Endothelial cell of umbilical vein (primary cell): ENCODE results near the gene NYAP2. TPM values are rescaled to one million over a fixed set of nuclear protein-coding genes. Genes with fewer than 3 reads are reported as not detected.

ENCODE experiments used
- Bru-seq: library from RNA; stranded (reverse); fragments of 400-500 nt; gene quantifications from one replicate; lab custom pipeline; 2021; lab: Mats Ljungman, UMichigan
- BruChase-seq, 2 experiments: library from RNA; stranded (reverse); fragments of 400-500 nt; gene quantifications; one replicate each; lab custom pipeline; 2021; lab: Mats Ljungman, UMichigan
- BruUV-seq: library from RNA; stranded (reverse); fragments of 400-500 nt; replicated peaks from 2 replicates; lab custom pipeline; 2021; lab: Mats Ljungman, UMichigan
- CTCF ChIA-PET: fragments of 300-600, 350-600 bp; sonication (Branson Sonifier 250); formaldehyde crosslinking; loops from one replicate; lab custom pipeline; 2021; ENCODE audit warnings: antibody characterized with exemption, inconsistent platforms; lab: Charles Lee
- POLR2A ChIA-PET: fragments of 300-600, 350-600 bp; sonication (Branson Sonifier 250); formaldehyde crosslinking; loops from one replicate; lab custom pipeline; 2021; ENCODE audit warnings: antibody characterized with exemption, inconsistent platforms; lab: Charles Lee
- DNase-seq: peaks from one replicate; pipeline ENCODE4 v3.0.0-alpha.2; 2011; ENCODE audit warnings: low read depth, low spot score
- FAIRE-seq: peaks from 2 replicates; lab custom pipeline; 2011; peaks lifted over from hg19 to GRCh38; lab: Jason Lieb, UNC
- H2AFZ ChIP-seq: 2 replicates; pipeline ENCODE4 v1.6.0; 2012; ENCODE audit warnings: low read depth, low read length, control low read depth, inconsistent platforms
- H3K27ac ChIP-seq: 2 replicates; pipeline ENCODE4 v1.5.1; 2011; ENCODE audit warnings: low read depth, mild to moderate bottlenecking, control low read depth, low read length, moderate library complexity; ENCODE audit not compliant: insufficient read depth
- H3K27me3 ChIP-seq, 2 experiments: 2 replicates each; pipeline versions ENCODE4 v1.6.0 to v1.6.1; 2011; ENCODE audit warnings: low read length in 2 of 2, mixed read lengths in 1 of 2; ENCODE audit not compliant: control insufficient read depth in 2 of 2, insufficient read depth in 2 of 2
- H3K36me3 ChIP-seq, 2 experiments: 2 replicates in 1 of 2; 3 replicates in 1 of 2; pipeline ENCODE4 v1.5.1; 2011; ENCODE audit warnings: low read length in 2 of 2, mild to moderate bottlenecking in 1 of 2, moderate library complexity in 1 of 2; ENCODE audit not compliant: control insufficient read depth in 2 of 2, insufficient read depth in 2 of 2; ENCODE audit errors: extremely low read depth in 1 of 2
- H3K4me1 ChIP-seq: 3 replicates; pipeline ENCODE4 v1.5.1; 2011; ENCODE audit warnings: mild to moderate bottlenecking, low read length; ENCODE audit not compliant: control insufficient read depth, insufficient read depth; ENCODE audit errors: extremely low read depth
- H3K4me2 ChIP-seq: 2 replicates; pipeline ENCODE4 v1.6.1; 2011; ENCODE audit warnings: low read length, control low read depth, mixed read lengths; ENCODE audit not compliant: insufficient read depth
- H3K4me3 ChIP-seq, 3 experiments: fragments of 200-600 bp in 1 of 3; sonication (generic), shearing (Covaris generic) in 1 of 3; replicated peaks in 1 of 3; 2 replicates each; pipeline ENCODE4 v1.5.1; 2011 to 2016; ENCODE audit warnings: control low read depth in 3 of 3, low read length in 3 of 3, mild to moderate bottlenecking in 2 of 3, inconsistent platforms in 1 of 3, low read depth in 1 of 3, moderate library complexity in 1 of 3; ENCODE audit not compliant: insufficient read depth in 1 of 3
- H3K79me2 ChIP-seq: 2 replicates; pipeline ENCODE4 v1.6.0; 2012; ENCODE audit warnings: low read length, inconsistent platforms; ENCODE audit not compliant: control insufficient read depth, insufficient read depth
- H3K9ac ChIP-seq: replicated peaks from 2 replicates; pipeline ENCODE3; 2011; ENCODE audit warnings: low read length, control low read depth; ENCODE audit not compliant: insufficient read depth; ENCODE audit errors: extremely low read depth
- H3K9me1 ChIP-seq: replicated peaks from 3 replicates; pipeline ENCODE4 v1.6.0; 2011; ENCODE audit warnings: mild to moderate bottlenecking, low read length; ENCODE audit not compliant: control insufficient read depth, insufficient read depth; ENCODE audit errors: extremely low read depth
- H3K9me3 ChIP-seq: replicated peaks from 2 replicates; pipeline ENCODE4 v1.5.1; 2012; ENCODE audit warnings: low read length, inconsistent platforms; ENCODE audit not compliant: control insufficient read depth, insufficient read depth
- H4K20me1 ChIP-seq: replicated peaks from 2 replicates; pipeline ENCODE3; 2011; ENCODE audit warnings: mild to moderate bottlenecking, low read length; ENCODE audit not compliant: control insufficient read depth, insufficient read depth; ENCODE audit errors: extremely low read depth
- FOS ChIP-seq: IDR thresholded peaks from 2 replicates; pipeline ENCODE4 v1.6.1; 2011; ENCODE audit warnings: mild to moderate bottlenecking, low read length, moderate library complexity, borderline replicate concordance; ENCODE audit not compliant: insufficient read depth
- GATA2 ChIP-seq: IDR thresholded peaks from 2 replicates; pipeline ENCODE4 v1.7.0; 2011; ENCODE audit warnings: low read depth, mild to moderate bottlenecking, moderate library complexity, mixed read lengths, low read length; ENCODE audit not compliant: insufficient read length, insufficient read depth
- MAX ChIP-seq: IDR thresholded peaks from 2 replicates; pipeline ENCODE4 v1.6.1; 2011; ENCODE audit not compliant: insufficient read depth, insufficient read length
- POLR2AphosphoS5 ChIP-seq: IDR thresholded peaks from 2 replicates; pipeline ENCODE4 v1.6.1; 2012; ENCODE audit warnings: low read depth, mild to moderate bottlenecking, control low read depth, low read length, moderate library complexity; ENCODE audit not compliant: insufficient read depth
- dilution Hi-C: fragments of 300-500 bp; cut with MboI; formaldehyde crosslinking; loops from one replicate; pipeline ENCODE4 v1.15.0; 2019; ENCODE audit warnings: low sequenced_read_pairs; ENCODE audit not compliant: extremely low pct_ligation_motif_present
- intact Hi-C: fragments of 100-400 bp; cut with micrococcal nuclease; formaldehyde crosslinking; loops from one replicate; pipeline ENCODE4 v1.10.0; 2022
- long read RNA-seq: library from polyadenylated mRNA; stranded (forward); transcript quantifications from one replicate; pipeline ENCODE4 v2.0.0, GENCODE V29; 2021
- polyA minus RNA-seq, 3 experiments: library from RNA; depleted of rRNA, polyadenylated mRNA; stranded (reverse); fragments of >200 nt; gene quantifications; 1 replicate in 1 of 3; 2 replicates in 2 of 3; pipeline ENCODE4 v1.2.3, GENCODE V29; 2011
- polyA plus RNA-seq, 4 experiments: library from polyadenylated mRNA; depleted of rRNA in 3 of 4; stranded (reverse) in 3 of 4; unstranded in 1 of 4; fragments of >200 nt; gene quantifications; 2 replicates each; pipeline versions ENCODE4 v1.2.1 to v1.2.3, GENCODE V29; 2011 to 2012; ENCODE audit warnings: missing spikeins in 1 of 4
- total RNA-seq: library from RNA; stranded (reverse); gene quantifications from 2 replicates; pipeline ENCODE4 v1.2.3, GENCODE V29; 2021

Gene NYAP2
- total RNA-seq (not detected in 2 replicates), polyA plus RNA-seq (not detected in 2 replicates), polyA minus RNA-seq (not detected in 2 replicates), Bru-seq, nascent RNA (not detected), BruChase-seq, experiment 1, labeled RNA remaining after a 6-hour chase (not detected), BruChase-seq, experiment 2, labeled RNA remaining after a 2-hour chase (not detected)
- polyA plus RNA-seq (2011; cell fraction: cytosol; rRNA removed) = not detected in 2 replicates
- not detected in 2 replicates for polyA plus RNA-seq (2011; cell fraction: nucleus; rRNA removed)
- polyA plus RNA-seq (2012) = not detected in 2 replicates
- 3.4 TPM for polyA minus RNA-seq (2011; cell fraction: cytosol; rRNA and poly(A)+ RNA removed)
- not detected in 2 replicates for polyA minus RNA-seq (2011; cell fraction: nucleus; rRNA and poly(A)+ RNA removed)
- long read RNA-seq = 0 reads

GRCh38 chr2:225399504-225399903 is at the start of gene NYAP2:
NYAP2 (plus strand) TSS chr2:225399710; CDS start chr2:225408881, 9,171 bp downstream.
- no peak for DNase-seq
- no peaks in the 10 kb centered on the region for H3K36me3 ChIP-seq
- no TSS peak for BruUV-seq
- intact Hi-C loops (no loop called here), dilution Hi-C loops (no loop called here)
- H3K79me2 ChIP-seq = no peaks in the 10 kb centered on the region
- CTCF ChIA-PET = interaction anchor here (0.6 kb wide), 1 partner anchor 653 kb away, joined by 3 read pairs; no protein-coding TSS in a partner anchor
- FAIRE-seq = no peak
- H3K4me2 ChIP-seq = no peak within 1 kb of the TSS
- H3K4me3 ChIP-seq = no peak within 1 kb of the TSS
- no peak within 1 kb of the TSS for H2AFZ ChIP-seq
- H3K27ac ChIP-seq = no peak within 1 kb of the TSS
- H4K20me1 ChIP-seq = no peaks in the 10 kb centered on the region
- H3K9ac ChIP-seq = no peak within 1 kb of the TSS
- POLR2A ChIA-PET = no interaction called here
- H3K9me1 ChIP-seq = no peaks in the 10 kb centered on the region
- H3K27me3 ChIP-seq = no peaks in the 10 kb centered on the region
- H3K9me3 ChIP-seq = no peaks in the 10 kb centered on the region
- no peaks in the 10 kb centered on the region for H3K4me1 ChIP-seq
- TF ChIP-seq MAX (no peak), FOS (no peak), POLR2AphosphoS5 (no peak), GATA2 (no peak)

GRCh38 chr2:225353579-225354085 is 45.9 kb upstream of the NYAP2 start:
- no TSS peak for BruUV-seq
- H3K36me3 ChIP-seq = no peaks in the 10 kb centered on the region
- FAIRE-seq = no peak
- DNase-seq = no peak
- ChIA-PET POLR2A (no interaction called here), CTCF (no interaction called here)
- no peak overlapping the region for H3K4me2 ChIP-seq
- no peaks in the 10 kb centered on the region for H3K27me3 ChIP-seq
- dilution Hi-C loops (no loop called here), intact Hi-C loops (loop anchor here (1.0 kb wide), 1 partner anchor 70 kb away; no protein-coding TSS in a partner anchor)
- no peak for TF ChIP-seq POLR2AphosphoS5
- no peak overlapping the region for H3K9ac ChIP-seq
- H3K4me3 ChIP-seq = no peak overlapping the region
- H3K9me3 ChIP-seq = no peaks in the 10 kb centered on the region
- no peaks in the 10 kb centered on the region for H3K79me2 ChIP-seq
- no peaks in the 10 kb centered on the region for H3K9me1 ChIP-seq
- no peaks in the 10 kb centered on the region for H4K20me1 ChIP-seq
- no peaks in the 10 kb centered on the region for H3K4me1 ChIP-seq
- no peak overlapping the region for H3K27ac ChIP-seq
- no peak overlapping the region for H2AFZ ChIP-seq
